ENCODE results near the gene R3HDML. TPM values are rescaled to one million over a fixed set of nuclear protein-coding genes. Genes with fewer than 3 reads are reported as not detected.

The R3HDML gene
- total and polyA plus RNA-seq, 2 of the 13 experiments (the other 11 are each of a cell fraction or from before 2014, with no cell fraction given), result not detected

DNA sequence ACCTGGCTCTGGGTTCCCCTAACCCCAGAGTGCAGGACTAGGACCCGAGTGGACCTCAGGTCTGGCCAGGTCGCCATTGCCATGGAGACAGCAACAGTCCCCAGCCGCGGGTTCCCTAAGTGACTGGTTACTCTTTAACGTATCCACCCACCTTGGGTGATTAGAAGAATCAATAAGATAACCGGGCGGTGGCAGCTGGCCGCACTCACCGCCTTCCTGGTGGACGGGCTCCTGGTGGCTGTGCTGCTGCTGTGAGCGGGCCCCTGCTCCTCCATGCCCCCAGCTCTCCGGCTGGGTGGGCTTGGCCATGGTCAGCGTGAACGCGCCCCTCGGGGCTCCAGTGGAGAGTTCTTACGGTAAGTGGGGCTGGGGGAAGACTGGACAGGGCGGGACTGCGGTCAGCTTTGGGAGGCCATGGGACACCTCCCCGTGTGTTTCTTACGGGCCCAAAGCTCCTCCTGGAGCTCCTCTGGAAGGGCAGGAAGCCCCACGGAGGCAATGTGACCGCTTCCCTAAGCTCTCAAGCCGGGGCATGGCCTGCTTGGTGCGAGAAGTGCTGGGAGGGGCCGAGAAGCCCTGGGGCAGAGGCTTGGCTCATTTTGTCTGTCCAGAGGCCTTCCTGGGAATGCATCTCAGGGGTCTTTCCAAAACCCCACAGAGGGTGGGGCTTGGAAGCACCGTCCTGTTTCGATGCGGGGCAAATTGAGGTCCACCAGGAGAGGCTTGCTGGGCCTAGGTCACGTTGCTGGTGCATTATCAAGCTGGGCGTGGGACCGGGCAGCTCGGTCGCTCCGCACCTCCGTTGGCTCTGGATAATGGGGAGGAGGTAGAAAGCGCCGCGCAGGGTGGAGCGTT, 18.9 kb downstream of the R3HDML start, which contains the start of gene HNF4A (continued):
- TF ChIP-seq, protein P1, sequence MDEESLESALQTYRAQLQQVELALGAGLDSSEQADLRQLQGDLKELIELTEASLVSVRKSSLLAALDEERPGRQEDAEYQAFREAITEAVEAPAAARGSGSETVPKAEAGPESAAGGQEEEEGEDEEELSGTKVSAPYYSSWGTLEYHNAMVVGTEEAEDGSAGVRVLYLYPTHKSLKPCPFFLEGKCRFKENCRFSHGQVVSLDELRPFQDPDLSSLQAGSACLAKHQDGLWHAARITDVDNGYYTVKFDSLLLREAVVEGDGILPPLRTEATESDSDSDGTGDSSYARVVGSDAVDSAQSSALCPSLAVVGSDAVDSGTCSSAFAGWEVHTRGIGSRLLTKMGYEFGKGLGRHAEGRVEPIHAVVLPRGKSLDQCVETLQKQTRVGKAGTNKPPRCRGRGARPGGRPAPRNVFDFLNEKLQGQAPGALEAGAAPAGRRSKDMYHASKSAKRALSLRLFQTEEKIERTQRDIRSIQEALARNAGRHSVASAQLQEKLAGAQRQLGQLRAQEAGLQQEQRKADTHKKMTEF (CRISPR knock-in tag; IDR thresholded peaks at IDR 0.05), result peak; percentile 95
- TF ChIP-seq, protein P2, sequence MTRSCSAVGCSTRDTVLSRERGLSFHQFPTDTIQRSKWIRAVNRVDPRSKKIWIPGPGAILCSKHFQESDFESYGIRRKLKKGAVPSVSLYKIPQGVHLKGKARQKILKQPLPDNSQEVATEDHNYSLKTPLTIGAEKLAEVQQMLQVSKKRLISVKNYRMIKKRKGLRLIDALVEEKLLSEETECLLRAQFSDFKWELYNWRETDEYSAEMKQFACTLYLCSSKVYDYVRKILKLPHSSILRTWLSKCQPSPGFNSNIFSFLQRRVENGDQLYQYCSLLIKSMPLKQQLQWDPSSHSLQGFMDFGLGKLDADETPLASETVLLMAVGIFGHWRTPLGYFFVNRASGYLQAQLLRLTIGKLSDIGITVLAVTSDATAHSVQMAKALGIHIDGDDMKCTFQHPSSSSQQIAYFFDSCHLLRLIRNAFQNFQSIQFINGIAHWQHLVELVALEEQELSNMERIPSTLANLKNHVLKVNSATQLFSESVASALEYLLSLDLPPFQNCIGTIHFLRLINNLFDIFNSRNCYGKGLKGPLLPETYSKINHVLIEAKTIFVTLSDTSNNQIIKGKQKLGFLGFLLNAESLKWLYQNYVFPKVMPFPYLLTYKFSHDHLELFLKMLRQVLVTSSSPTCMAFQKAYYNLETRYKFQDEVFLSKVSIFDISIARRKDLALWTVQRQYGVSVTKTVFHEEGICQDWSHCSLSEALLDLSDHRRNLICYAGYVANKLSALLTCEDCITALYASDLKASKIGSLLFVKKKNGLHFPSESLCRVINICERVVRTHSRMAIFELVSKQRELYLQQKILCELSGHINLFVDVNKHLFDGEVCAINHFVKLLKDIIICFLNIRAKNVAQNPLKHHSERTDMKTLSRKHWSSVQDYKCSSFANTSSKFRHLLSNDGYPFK (CRISPR knock-in tag; IDR thresholded peaks at IDR 0.05; ENCODE audit: borderline replicate concordance), result peak; percentile 88
- TF ChIP-seq ZNF614 (CRISPR knock-in tag; IDR thresholded peaks at IDR 0.05; ENCODE audit: borderline replicate concordance), result peak; percentile 79
- TF ChIP-seq NONO (IDR thresholded peaks at IDR 0.05), result no peak
- peak; percentile 84 for TF ChIP-seq NONO (CRISPR knock-in tag; conservative IDR thresholded peaks at IDR 0.05)
- TF ChIP-seq KDM5B (CRISPR knock-in tag; IDR thresholded peaks at IDR 0.05; ENCODE audit: borderline replicate concordance), result peak; percentile 98
- peak; percentile 76; the same call in 1 of the 2 replicates for TF ChIP-seq ZNF205 (CRISPR knock-in tag; IDR thresholded peaks at IDR 0.05)
- TF ChIP-seq, protein P3, sequence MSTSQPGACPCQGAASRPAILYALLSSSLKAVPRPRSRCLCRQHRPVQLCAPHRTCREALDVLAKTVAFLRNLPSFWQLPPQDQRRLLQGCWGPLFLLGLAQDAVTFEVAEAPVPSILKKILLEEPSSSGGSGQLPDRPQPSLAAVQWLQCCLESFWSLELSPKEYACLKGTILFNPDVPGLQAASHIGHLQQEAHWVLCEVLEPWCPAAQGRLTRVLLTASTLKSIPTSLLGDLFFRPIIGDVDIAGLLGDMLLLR (CRISPR knock-in tag; IDR thresholded peaks at IDR 0.05), result no peak; the same call in none of the 2 replicates
- peak; percentile 91 for TF ChIP-seq KMT2A (CRISPR knock-in tag; IDR thresholded peaks at IDR 0.05)
- no peak for TF ChIP-seq ZNF615 (CRISPR knock-in tag; IDR thresholded peaks at IDR 0.05; ENCODE audit: borderline replicate concordance)
- peak; percentile 99 for TF ChIP-seq ZNF510 (CRISPR knock-in tag; IDR thresholded peaks at IDR 0.05; ENCODE audit: low read depth)
- TF ChIP-seq ZFP36 (IDR thresholded peaks at IDR 0.05; ENCODE audit: borderline replicate concordance, low read depth, low read length, partially characterized antibody), result no peak
- TF ChIP-seq ZFYVE20 (CRISPR knock-in tag; IDR thresholded peaks at IDR 0.05; ENCODE audit: borderline replicate concordance, low read depth), result no peak
- TF ChIP-seq SNAI1 (CRISPR knock-in tag; IDR thresholded peaks at IDR 0.05; ENCODE audit: borderline replicate concordance), result peak; percentile 79; the same call in 1 of the 2 replicates
- peak; percentile 89 for TF ChIP-seq ZNF317 (CRISPR knock-in tag; IDR thresholded peaks at IDR 0.05)
- TF ChIP-seq ZNF678 (CRISPR knock-in tag; IDR thresholded peaks at IDR 0.05), result peak; percentile 95
- TF ChIP-seq, protein P4, sequence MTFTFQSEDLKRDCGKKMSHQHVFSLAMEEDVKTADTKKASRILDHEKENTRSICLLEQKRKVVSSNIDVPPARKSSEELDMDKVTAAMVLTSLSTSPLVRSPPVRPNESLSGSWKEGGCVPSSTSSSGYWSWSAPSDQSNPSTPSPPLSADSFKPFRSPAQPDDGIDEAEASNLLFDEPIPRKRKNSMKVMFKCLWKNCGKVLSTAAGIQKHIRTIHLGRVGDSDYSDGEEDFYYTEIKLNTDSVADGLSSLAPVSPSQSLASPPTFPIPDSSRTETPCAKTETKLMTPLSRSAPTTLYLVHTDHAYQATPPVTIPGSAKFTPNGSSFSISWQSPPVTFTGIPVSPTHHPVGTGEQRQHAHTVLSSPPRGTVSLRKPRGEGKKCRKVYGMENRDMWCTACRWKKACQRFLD (CRISPR knock-in tag; IDR thresholded peaks at IDR 0.05; ENCODE audit: borderline replicate concordance), result peak; percentile 98
- TF ChIP-seq SP2 (CRISPR knock-in tag; IDR thresholded peaks at IDR 0.05), result 0 out of 2 replicates have a peak, but pooled peaks have one; percentile 46
- no peak; the same call in 1 of the 2 replicates for TF ChIP-seq NFE2 (CRISPR knock-in tag; IDR thresholded peaks at IDR 0.05)
- TF ChIP-seq MYNN (CRISPR knock-in tag; IDR thresholded peaks at IDR 0.05; ENCODE audit: low read depth), result 0 out of 2 replicates have a peak, but pooled peaks have one; percentile 41
- TF ChIP-seq ZNF670 (CRISPR knock-in tag; IDR thresholded peaks at IDR 0.05; ENCODE audit: borderline replicate concordance), result peak; percentile 35; the same call in 1 of the 2 replicates
- TF ChIP-seq ZNF343 (CRISPR knock-in tag; IDR thresholded peaks at IDR 0.05), result peak; percentile 96

All from HepG2 (cell line).